GM19452 (cell line): ENCODE data around the gene CHMP4B.

Experiments used
- ATAC-seq: cut with Tn5 transposase; IDR thresholded peaks from one replicate; pipeline ENCODE4 v1.9.1; 2021; ENCODE audit not compliant: unreplicated experiment

CHMP4B gene

GRCh38 chr20:33817411-33817810, 6.3 kb downstream of the CHMP4B start:
- ATAC-seq, result no peak

GRCh38 chr20:33819456-33819855, 8.3 kb downstream of the CHMP4B start:
- no peak for ATAC-seq

GRCh38 chr20:33820362-33820761, 9.2 kb downstream of the CHMP4B start:
- no peak for ATAC-seq

GRCh38 chr20:33821270-33821836, 10.2 kb downstream of the CHMP4B start:
- ATAC-seq, result no peak

GRCh38 chr20:33822423-33822822, 11.3 kb downstream of the CHMP4B start:
- ATAC-seq, result no peak

- ATAC-seq, result no peak
Measured at GRCh38 chr20:33822991-33823390, 11.8 kb downstream of the CHMP4B start.

- ATAC-seq, result no peak
Measured at GRCh38 chr20:33824852-33825251, 13.7 kb downstream of the CHMP4B start.

GRCh38 chr20:33825340-33826269, 14.5 kb downstream of the CHMP4B start:
- no peak for ATAC-seq

GRCh38 chr20:33826270-33826897, 15.2 kb downstream of the CHMP4B start:
- no peak for ATAC-seq

GRCh38 chr20:33827109-33827508, 16.0 kb downstream of the CHMP4B start:
- ATAC-seq, result no peak

GRCh38 chr20:33827634-33828325, 16.6 kb downstream of the CHMP4B start:
- ATAC-seq, result no peak

- no peak for ATAC-seq
Measured at GRCh38 chr20:33828326-33828844, 17.2 kb downstream of the CHMP4B start.

GRCh38 chr20:33828967-33829560, 17.9 kb downstream of the CHMP4B start:
- ATAC-seq, result no peak

GRCh38 chr20:33829636-33830035, 18.5 kb downstream of the CHMP4B start:
- no peak for ATAC-seq

- ATAC-seq, result no peak
Measured at GRCh38 chr20:33830371-33830770, 19.2 kb downstream of the CHMP4B start.

GRCh38 chr20:33832103-33832804, 21.1 kb downstream of the CHMP4B start:
- ATAC-seq, result no peak

GRCh38 chr20:33833333-33833732, 22.2 kb downstream of the CHMP4B start:
- no peak for ATAC-seq

GRCh38 chr20:33835615-33836172, 24.5 kb downstream of the CHMP4B start:
- no peak for ATAC-seq

GRCh38 chr20:33836277-33836676, 25.1 kb downstream of the CHMP4B start:
- no peak for ATAC-seq
